AG04450 (cell line): ENCODE results near the gene GMDS. TPM values are rescaled to one million over a fixed set of nuclear protein-coding genes. Genes with fewer than 3 reads are reported as not detected.

Source experiments
- CTCF ChIA-PET: fragments of 300-600, 350-600 bp; formaldehyde crosslinking; extraction: SDS; loops from one replicate; lab custom pipeline; 2022; ENCODE audit warnings: antibody characterized with exemption, inconsistent platforms; lab: Charles Lee
- POLR2A ChIA-PET: fragments of 350-600 bp; formaldehyde crosslinking; extraction: SDS; loops from one replicate; lab custom pipeline; 2021; ENCODE audit warnings: antibody characterized with exemption, inconsistent platforms; lab: Yijun Ruan, JAX
- DNase-seq: peaks from one replicate; pipeline ENCODE4 v3.0.0-alpha.2; 2011; ENCODE audit warnings: low read depth, low spot score
- H3K27ac ChIP-seq: one replicate; pipeline ENCODE4 v1.5.1; 2012; ENCODE audit warnings: low read depth, low read length, control low read depth
- H3K27me3 ChIP-seq: one replicate; pipeline ENCODE4 v1.6.0; 2012; ENCODE audit warnings: low read length; ENCODE audit not compliant: control insufficient read depth, insufficient read depth
- H3K4me3 ChIP-seq: 2 replicates; pipeline ENCODE4 v1.5.1; 2011; ENCODE audit warnings: mild to moderate bottlenecking, low read depth, low read length, control low read depth
- H3K9me3 ChIP-seq: 2 replicates; pipeline ENCODE4 v1.5.1; 2012; ENCODE audit warnings: low read length; ENCODE audit not compliant: control insufficient read depth, insufficient read depth
- polyA plus RNA-seq: library from polyadenylated mRNA; depleted of rRNA; stranded (reverse); fragments of >200 nt; gene quantifications from 2 replicates; pipeline ENCODE4 v1.2.3, GENCODE V29; 2011
- TF ChIP-seq, protein P1 (sequence below): IDR thresholded peaks from 2 replicates; pipeline ENCODE4 v1.5.1; 2011; ENCODE audit warnings: low read depth, low read length, control low read depth, inconsistent platforms

The GMDS gene
- polyA plus RNA-seq, 1 experiment = 26.4 TPM

DNA sequence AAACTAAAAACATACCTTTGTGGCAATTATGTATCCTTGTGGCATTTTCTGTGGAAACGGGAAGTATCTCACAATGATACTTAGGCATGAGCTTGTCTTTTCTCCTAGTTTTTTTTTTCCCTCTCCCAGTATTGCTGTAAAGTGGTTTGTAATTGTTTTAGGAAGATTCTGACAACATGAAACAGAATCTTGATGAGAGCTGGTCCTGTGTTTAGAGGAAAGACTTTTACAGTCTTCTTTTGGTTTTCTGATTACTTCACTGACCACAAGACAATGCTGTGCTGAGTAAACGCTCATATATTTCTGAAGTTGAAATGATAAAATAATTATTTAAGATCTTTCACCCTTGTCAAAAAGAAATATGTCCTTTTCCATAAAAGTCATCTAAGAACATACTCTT is 434.5 kb downstream of the GMDS start:
- Histone ChIP-seq H3K27ac (no peak overlapping the region), H3K9me3 (no peaks in the 10 kb centered on the region), H3K4me3 (no peak overlapping the region), H3K27me3 (no peaks in the 10 kb centered on the region)
- TF ChIP-seq, protein P1, sequence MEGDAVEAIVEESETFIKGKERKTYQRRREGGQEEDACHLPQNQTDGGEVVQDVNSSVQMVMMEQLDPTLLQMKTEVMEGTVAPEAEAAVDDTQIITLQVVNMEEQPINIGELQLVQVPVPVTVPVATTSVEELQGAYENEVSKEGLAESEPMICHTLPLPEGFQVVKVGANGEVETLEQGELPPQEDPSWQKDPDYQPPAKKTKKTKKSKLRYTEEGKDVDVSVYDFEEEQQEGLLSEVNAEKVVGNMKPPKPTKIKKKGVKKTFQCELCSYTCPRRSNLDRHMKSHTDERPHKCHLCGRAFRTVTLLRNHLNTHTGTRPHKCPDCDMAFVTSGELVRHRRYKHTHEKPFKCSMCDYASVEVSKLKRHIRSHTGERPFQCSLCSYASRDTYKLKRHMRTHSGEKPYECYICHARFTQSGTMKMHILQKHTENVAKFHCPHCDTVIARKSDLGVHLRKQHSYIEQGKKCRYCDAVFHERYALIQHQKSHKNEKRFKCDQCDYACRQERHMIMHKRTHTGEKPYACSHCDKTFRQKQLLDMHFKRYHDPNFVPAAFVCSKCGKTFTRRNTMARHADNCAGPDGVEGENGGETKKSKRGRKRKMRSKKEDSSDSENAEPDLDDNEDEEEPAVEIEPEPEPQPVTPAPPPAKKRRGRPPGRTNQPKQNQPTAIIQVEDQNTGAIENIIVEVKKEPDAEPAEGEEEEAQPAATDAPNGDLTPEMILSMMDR = no peak
- ChIA-PET POLR2A (no interaction called here), CTCF (no interaction called here)
- no peak for DNase-seq

DNA sequence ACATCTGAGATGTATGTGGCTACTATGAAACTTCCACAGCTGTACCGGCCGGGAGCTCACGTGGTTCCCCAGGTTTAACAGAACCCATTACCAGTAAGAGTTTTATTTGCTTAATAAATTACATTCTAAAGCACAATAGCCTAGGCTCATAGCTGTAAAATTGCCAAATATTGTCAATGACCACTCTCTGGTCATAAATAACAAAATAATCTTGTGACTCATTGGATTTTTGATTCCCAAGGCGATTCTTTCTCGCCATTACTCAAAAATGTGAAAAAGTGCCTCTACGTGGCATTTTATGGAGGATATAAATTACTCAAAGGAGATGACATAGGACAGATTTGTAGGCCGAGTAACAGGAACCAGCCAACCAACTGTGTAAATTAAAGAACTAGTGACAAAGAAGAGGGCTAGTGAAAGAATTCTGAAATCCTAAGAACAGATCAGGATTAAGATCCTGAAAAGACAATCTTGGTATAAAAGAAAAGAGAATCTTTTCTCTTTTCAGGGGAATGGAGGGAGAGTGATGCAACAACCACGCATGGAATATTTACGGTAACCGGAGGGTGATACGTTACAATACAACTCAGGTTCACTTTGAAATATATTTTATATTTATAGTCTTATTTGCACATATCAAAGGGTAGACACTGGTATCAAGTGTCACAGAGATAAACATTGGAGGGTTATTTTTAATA is 436.0 kb downstream of the GMDS start:
- no peaks in the 10 kb centered on the region for H3K27me3 ChIP-seq
- POLR2A ChIA-PET = no interaction called here
- no peak for DNase-seq
- TF ChIP-seq, protein P1 = no peak
- CTCF ChIA-PET = no interaction called here
- H3K4me3 ChIP-seq = no peak overlapping the region
- no peaks in the 10 kb centered on the region for H3K9me3 ChIP-seq
- no peak overlapping the region for H3K27ac ChIP-seq

DNA sequence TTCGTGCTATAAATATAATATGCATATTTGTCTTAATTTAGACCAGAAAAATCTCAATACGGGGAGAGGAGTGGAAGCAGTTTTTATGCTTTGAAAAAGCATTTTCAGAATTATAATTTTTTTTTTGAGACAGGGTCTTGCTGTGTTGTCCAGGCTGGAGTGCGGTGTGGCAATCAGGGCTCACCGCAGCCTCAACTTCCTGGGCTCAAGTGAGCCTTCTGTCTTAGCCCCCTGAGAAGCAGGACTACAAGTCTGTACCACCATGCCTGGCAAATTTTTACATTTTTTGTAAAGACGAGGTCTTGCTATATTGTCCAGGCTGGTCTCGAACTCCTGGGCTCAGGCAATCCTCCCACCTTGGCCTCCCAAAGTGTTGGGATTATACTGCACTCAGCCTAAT is 438.5 kb downstream of the GMDS start:
- CTCF ChIA-PET = no interaction called here
- Histone ChIP-seq H3K4me3 (no peak overlapping the region), H3K27me3 (no peaks in the 10 kb centered on the region), H3K9me3 (no peaks in the 10 kb centered on the region), H3K27ac (no peak overlapping the region)
- TF ChIP-seq, protein P1 = no peak
- no peak for DNase-seq
- POLR2A ChIA-PET = no interaction called here

DNA sequence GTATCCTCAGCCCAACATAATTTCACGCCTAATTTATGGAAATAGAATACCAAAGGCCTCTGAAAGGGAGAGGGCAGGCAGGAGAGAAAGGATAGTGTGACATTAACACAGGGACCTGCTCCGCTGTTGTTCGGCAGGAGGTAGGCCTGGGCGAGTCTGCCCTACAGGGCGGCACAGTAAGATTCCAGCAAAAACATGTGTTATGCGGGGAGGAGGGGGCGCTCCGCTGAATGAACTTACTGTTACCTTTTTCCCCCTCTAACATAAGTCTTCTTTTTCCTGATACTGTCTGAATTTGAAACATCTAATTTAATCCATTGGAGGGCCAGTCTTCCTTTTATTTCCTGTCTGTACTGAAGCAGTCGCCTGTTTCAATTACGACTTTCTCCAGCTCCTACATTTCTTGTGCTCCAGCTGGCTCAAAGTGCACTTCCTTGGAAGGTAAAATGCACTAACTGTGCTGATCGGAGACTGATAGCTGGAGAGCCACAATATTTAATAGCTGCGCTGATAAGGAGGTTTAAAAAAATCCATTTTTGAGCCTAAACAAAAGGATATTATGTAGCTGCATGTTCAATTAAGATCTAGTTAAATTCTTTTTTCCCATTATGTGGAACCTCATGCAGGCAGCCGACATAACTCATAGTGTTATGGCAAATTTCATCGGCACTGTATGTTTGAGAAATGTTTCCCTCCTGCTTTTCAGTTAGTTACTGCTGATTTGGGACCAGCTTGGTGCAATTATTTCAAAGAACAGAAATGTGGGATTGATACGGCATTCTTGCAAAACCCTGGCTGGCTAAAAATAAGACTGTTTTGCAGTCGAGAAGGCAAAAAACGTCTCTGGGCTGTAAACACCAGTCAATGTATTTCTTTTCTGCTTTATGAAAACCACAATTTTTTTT is 442.7 kb downstream of the GMDS start:
- no peaks in the 10 kb centered on the region for H3K9me3 ChIP-seq
- TF ChIP-seq, protein P1 = no peak
- ChIA-PET POLR2A (no interaction called here), CTCF (no interaction called here)
- no peak overlapping the region for H3K4me3 ChIP-seq
- H3K27me3 ChIP-seq = no peaks in the 10 kb centered on the region
- no peak for DNase-seq
- H3K27ac ChIP-seq = no peak overlapping the region

DNA sequence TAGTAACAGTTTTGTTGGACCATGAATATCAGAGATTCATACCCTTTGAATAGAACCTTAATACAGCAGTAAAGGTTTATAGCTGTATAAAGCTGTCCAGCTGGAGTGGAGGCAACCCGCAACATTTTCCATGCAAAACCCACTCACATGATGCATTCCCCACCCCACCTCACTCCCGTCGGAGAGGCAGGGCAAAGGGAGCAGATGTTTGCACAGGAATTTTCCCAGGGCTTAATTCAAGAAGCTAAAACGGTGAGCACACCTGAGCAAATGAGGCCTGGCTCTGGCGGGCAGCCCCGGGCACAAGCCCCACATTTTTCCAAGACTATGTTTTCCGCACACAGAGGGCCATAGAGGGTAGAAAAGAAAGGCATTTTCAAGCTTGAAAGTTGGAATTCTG is 444.0 kb downstream of the GMDS start:
- Histone ChIP-seq H3K27ac (no peak overlapping the region), H3K9me3 (no peaks in the 10 kb centered on the region), H3K27me3 (no peaks in the 10 kb centered on the region), H3K4me3 (no peak overlapping the region)
- TF ChIP-seq, protein P1 = no peak
- ChIA-PET CTCF (interaction anchor here (0.7 kb wide), 1 partner anchor 8 kb away, joined by 3 read pairs; no protein-coding TSS in a partner anchor), POLR2A (no interaction called here)
- no peak for DNase-seq
